Stimulated activated CD4-positive, alpha-beta T cell treated with anti-CD3 and anti-CD28 coated beads, TNF-alpha, amount 100 ng/mL, for 24 hours (primary cell): Measurements from ENCODE around the gene DNAL1.

Experiments used
- DNase-seq, 3 experiments: peaks; one replicate each; pipeline ENCODE4 v3.0.0-alpha.2; 2020; ENCODE audit warnings: low read depth in 3 of 3

Gene DNAL1

DNA sequence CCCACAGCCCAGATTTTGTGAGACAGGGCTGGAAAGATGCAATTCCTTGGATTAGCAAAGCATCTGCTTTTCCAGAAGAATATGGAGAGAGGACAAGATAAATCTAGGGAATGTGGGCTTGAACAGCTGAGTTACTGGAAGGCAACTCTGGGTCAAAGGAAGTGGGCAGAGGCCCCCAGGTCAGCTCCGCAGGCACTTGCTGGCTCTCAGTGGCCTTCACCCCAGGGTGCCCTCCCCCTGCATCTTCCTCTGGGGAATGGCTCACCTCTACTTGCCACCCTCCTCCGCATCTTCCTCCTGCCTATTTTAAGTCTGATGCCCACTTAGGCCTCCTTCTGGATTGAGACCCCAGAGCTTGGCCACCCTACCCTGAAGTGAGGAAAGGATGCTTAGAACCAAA lies 79.9 kb downstream of the DNAL1 start:
- DNase-seq, result no peak

- DNase-seq, result no peak
Measured at GRCh38 chr14:73725116-73726024, 80.6 kb downstream of the DNAL1 start.

GRCh38 chr14:73726025-73726961 lies 81.5 kb downstream of the DNAL1 start:
- DNase-seq, result no peak

- no peak for DNase-seq
Measured at GRCh38 chr14:73727166-73727565, 82.4 kb downstream of the DNAL1 start.

DNA sequence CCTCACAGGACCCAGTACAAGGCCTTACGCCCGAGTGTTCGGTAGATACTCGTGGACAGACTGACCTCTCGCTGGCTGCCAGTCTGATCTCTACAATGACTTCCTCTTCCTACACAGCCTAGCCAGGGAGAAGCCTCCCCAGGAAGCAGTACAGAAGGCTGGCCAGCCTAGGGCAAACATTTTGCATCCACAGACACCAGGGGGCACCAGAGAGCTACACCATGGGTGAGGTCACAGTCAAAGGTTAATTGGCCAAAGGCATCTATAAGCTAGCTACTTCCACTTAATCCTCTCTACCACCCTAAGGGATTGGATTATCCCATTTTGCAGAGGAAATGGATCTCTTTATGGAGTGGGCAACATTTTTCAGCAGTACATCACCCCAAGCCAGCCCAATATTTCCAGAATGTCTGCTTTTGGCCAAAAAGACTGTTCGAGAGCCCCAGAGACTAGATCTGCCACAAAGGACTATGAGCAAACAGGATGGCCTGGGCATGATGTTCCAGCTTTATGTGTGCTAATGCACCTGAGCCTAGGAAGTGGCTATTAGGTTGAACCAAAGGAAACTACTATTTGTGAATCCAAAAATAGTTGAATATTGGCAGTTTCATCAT lies 84.0 kb downstream of the DNAL1 start:
- DNase-seq, result peak; percentile 79 to 85 (median 82)

GRCh38 chr14:73729556-73730265 lies 84.9 kb downstream of the DNAL1 start:
- DNase-seq, result no peak

DNA sequence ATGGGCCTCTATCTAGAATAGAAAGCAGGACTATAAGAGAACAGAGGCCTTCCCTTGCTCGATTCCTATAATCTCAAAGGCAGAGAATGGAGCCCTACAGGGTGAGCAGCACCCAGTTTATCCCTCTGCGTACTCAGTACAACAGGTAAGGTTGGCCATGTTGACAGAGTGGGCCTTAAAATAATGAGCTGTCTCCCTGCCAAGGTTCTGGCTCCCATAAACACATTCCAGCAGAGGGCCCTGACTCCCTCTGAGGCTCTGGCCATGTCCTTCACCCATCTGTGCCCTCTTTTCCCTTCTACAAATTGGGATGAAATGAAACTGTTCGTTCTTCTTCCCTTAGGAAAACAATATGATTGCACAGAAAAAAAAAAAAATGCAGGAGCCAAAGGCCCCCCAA lies 86.3 kb downstream of the DNAL1 start:
- DNase-seq, result no peak

- DNase-seq, result no peak
Measured at GRCh38 chr14:73732006-73732405, 87.2 kb downstream of the DNAL1 start.

DNA sequence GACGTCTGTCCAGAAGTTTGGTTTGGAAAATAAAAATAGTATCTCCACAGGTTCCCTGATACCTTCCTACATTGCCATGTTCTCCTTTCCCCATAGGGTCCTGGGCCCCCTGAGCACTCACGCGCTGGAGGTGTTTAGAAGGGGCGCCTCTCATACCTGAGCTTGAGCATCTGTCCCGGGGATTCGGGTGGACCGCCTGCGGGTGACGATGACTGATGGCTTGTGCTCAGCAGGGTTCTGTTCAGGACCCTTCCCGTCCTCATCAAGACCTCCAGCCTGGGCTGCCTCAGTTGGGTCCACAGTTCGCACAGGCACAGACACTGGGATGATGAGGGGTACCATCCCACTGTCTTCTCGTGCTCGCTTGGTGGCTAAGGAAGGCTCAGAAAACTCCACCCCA lies 92.1 kb downstream of the DNAL1 start:
- DNase-seq, result no peak

DNA sequence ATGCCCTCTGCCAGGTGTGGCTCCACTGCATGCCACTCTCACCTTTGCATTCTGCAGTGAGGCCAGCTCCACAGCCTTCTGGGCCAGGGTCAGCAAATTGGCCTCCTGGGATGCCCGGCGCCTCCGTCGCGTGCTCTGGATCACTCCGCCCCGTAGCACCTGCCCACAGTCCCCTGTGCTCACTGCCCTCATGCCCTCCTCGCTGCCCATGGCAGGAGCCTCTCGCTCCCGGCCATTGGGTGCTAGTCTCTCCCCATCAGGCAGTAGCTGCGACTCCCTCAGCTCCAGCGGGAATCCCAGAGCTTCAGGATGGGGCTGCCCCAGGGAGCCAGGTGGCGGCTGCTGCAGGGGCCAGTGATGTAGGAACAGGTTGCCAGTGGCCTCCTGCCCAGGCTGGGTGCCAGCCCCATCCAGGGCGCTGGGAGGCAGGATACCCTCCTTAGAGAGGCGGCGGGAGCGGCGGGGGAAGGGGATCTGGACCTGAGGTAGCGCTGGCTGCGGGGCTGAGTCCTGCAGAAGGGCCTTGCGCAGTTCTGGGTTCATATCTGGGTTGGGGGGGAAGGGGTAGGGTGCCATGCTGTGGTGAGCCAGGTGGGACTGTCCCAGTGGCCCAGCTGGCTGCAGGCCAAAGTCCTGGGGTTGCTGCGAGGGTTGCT lies 93.9 kb downstream of the DNAL1 start:
- DNase-seq, result no peak

DNA sequence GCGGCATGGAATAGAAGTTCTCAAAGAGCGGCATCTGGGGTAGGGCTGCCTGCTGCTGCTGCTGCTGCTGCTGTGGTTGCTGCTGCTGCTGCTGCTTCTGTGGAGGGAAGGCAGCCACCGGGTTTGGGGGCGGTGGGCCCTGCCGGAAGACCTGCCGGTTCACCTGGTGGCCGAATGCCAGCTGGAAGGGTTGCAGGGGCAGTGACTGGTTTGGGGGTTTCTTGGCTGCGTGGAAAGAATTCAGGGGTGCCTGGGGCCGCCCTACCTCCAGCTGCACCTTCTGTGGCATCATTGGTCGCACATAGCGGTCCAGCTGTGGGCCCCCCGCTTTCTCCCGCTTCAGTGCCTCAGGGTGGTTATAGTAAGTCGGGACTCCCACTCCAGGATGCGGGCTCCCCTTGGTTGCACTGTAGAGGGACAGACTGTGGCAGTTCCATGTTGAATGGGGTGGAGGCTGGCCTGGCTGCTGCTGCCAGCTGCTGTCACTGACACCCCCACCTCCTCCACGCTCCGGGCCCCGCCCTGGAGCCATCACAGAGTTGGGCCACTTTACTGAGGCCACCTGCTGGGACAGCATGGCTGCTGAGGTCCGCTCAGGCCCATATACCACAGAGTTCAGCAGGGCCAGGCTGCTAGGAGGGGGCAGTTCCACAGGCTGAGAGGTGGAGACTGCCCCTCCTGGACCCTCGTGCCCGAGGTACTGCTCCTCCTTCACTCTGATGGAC lies 94.5 kb downstream of the DNAL1 start:
- DNase-seq, result no peak

DNA sequence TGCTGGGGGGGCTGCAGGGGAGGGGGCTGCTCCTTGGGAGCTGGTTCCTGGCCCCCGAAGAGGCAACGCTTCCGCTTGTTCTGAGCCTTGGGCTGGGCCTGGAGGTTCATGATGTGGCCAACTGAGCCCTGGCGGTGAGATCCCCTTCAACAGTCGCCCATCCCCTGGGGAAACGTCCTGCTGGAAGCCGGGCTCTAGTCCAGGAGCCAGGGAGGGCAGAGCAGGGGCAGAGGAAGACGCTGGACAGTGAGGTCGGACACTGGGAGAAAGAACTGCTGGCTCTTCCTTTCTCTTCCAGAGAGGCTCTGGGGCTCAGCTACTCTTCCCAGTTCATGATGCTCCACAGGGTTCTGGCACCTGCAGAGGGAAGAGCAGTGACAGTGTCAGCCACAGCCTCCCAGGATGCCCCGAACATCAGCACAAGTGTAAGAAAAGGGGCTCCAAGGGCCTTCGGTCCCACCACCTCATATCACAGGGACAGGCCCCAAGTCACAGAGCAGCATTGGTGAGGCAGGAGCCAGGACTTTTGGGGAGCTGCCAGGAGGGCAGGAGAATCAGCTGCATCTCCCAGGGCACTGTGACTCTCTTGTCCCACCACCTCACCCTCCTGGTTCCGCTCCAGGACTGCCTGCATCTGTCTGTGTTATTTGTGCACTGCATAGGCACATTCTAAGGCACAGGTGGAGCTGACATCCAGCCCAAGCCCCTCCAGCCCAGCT lies 95.3 kb downstream of the DNAL1 start:
- no peak for DNase-seq

DNA sequence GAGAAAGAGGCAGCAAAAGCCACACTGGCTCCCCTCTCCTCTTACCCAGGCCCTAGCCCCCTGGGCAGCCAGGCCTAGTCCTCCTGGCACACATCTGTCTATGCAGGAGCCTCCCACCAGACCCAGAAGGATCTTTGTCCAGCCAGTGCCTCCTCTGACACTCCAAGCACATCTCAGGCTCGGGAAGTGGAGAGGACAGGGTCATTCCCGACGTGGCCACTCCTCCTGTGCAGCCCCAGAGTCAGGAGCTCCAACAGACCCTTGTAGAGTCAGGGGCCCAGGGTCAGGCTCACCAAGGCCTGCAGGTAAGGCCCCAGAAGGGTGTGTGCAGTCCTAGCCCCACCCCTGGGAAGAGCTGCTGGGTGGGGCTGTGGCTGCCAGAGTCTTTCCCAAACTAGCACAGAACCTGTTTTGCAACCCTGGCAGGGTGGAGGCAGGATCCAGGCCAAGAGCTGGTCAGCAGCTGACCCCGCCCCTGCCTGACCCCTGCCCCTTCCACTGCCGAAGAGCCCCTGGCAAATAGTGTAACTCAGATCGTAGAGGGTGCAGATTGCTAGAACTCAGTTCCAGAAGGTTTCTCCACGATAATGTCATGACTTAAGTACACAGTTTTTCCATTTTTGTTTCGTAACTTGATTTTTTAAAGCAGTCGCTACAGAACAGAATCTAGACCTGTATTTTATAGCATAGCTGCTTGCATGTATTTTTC lies 96.0 kb downstream of the DNAL1 start:
- no peak for DNase-seq

DNA sequence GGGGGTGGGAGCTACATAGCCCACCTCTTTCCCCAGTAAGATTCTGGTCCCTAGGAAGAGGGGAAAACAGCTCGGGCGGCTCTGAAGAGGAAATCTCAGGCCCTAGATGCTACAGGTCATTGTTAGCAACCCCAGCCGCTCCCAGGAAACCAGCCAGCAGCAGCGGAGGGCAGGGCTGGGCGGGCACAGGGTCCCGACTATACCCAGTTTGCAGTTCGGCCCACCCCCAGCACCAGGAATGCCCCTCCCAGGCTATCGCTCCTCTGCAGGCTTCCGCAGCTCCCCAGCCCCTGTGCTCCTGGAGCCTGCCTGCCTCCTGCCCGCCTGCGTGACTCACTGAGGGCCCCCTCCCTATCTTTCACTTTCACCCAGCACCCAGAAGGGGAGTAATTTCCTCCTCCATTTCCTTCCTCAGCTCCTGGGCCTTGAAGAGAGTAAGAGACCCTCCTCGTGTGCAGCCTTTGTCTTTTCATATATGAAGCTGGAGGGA lies 96.6 kb downstream of the DNAL1 start:
- peak; percentile 54 to 79 (median 59) for DNase-seq

GRCh38 chr14:73741876-73742519 lies 97.2 kb downstream of the DNAL1 start:
- DNase-seq, result no peak

DNA sequence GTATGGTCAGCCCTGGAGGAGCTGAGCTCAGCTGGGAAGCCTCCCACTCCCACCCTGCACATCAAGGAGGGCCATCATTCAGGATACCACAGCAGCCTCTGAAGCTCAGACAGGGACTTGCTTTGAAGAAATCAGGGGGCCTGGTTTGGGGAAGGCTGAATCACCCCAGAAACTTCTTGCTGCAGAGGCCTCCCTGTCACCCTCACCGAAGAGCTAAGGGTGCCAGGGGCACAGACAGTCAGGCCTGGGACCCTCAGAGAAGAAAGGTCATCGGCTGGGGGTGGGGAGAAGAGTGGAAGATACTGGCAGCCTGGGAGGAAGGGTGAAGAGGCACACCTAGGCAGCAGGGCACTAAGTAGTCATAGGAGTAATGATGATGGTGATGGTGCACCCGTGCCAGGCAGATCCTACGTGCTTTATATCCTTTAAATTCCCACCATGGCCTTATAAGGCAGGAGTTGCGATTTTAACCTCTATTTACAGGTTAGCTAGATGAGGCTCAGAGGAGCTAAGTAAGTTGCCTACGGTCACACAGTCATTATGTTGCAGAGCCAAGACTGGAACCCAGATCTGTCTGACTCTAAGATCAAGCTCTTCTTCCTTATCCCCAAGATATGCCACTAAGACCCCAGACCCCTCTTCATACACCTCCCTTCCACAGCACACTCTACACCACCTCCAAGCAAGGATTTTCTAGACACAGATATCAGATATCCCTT lies 97.9 kb downstream of the DNAL1 start:
- DNase-seq, result no peak

DNA sequence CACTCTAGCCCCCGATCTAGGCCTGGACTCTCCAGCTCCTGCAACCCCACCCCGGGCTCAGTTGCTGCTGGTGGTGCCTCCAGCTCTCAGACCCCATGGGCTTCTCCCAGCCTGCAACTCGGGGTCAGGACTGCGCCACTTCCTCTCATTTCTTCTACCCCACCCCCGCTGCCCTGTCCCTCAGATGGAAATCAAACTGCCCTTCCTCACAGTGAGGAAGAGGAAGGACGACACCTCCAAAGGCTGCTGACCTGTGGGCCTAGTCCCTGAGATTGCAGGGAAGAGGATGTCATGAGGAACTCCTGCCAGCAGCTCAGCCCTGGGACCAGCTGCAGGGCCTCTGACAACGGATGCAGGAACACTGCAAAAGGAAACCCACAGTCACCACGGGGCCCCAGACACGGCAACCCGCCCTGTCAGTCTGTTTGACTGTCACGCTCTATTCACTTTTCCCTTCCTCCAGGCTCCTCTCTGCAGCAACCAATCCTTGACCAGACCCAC lies 98.7 kb downstream of the DNAL1 start:
- DNase-seq, result peak in 1 of 3 experiments; percentile 67
